ENCODE data around the gene ODAD4. TPM values are rescaled to one million over a fixed set of nuclear protein-coding genes. Genes with fewer than 3 reads are reported as not detected.
"Not testable (repeated sequence)": the region's sequence is repeated elsewhere in the genome, so short reads cannot be mapped to it uniquely, and the experiment has no call there.

Gene ODAD4
- total RNA-seq, 1 donor from 2014 or later = 0.58 TPM

DNA sequence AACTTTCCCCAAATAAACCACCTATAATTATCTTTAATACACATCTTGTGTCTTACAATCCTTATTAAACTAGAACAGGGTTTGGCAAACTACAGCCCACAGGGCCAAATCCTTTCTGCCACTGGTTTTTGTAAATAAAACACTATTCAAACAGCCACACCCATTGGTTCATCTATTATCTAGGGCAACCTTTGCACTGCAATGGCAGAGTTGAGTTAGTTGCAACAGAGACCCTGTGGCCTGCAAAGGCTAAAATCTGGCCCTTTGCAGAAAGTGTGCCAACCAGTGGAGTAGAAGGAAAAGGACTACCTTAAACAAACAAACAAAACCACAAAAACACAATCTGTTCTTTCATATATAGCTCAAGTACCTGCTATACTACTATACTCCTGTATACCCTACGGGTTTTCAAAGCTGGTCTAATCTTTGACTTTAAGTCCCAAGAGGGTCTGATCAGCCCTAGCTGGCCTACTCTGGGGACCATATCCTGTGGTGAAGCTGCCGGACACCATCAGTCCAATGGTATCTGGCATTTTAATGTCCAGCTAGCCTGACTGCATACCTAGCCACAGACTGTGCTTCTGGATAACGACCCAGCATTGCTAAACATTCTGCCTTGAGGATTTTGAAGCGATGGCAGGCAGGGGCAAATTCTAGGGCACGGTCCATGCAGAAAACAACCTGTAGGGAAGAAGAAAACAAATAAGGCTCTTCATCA is 59.4 kb downstream of the ODAD4 start:
- no peak for DNase-seq (ENCODE audit: extremely low read depth, low read depth, low spot score)

GRCh38 chr17:41992576-41992975 is 62.2 kb downstream of the ODAD4 start:
- DNase-seq (ENCODE audit: extremely low read depth, low read depth, low spot score) = no peak

DNA sequence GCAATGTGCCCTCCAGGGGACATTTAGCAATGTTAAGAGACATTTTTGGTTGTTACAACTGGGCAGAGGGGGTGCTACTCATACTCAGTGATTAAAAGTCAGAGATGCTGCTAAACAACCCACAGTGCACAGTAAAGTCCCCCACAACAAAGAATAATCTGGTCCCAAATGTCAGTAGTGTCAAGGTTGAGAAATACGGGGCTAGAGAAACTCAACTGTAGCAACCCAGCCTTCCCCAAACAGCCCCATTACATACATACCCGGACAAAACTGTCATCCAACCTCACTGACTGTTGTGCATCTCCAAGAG is 66.4 kb downstream of the ODAD4 start:
- DNase-seq (ENCODE audit: extremely low read depth, low read depth, low spot score) = no peak

DNA sequence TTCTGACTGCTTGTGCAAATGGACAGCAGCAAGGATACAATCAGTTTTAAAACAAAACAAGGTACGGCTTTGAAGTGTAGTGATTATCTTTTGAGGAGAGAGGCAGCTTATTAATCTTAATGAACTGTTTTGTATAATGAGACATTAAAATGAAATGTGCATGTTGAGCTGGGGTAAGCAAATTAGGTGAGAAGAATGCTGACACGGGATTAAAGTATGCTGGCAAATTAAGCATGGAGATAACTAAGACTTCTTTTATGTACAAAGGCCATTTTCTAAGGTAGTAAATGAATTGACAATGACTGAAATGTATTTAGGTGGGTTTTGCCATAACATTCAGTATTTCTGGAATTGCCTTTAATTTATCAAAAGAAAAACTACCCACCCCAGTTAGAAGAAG is 68.1 kb downstream of the ODAD4 start:
- DNase-seq (ENCODE audit: extremely low read depth, low read depth, low spot score) = no peak

- DNase-seq (ENCODE audit: extremely low read depth, low read depth, low spot score) = no peak
Measured at GRCh38 chr17:42000413-42001133, 70.2 kb downstream of the ODAD4 start.

DNA sequence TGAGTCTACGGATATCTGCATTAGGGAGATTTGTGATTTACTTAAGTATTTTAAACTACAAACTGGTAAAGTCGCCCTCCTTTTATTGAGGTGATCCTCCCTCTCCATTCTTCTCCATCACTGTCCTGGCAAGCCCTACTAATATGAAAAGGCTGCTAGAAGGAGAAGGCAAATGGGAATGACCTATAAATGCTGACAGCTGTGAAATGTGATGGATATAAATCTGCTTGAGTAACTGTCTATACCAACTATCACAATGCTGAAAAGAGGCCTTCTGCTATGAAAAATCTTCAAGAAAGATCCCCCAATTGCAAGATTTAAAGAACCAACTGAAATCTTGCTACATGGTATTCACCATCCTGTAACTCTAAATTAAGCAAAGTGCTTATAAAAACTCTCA is 71.3 kb downstream of the ODAD4 start:
- DNase-seq (ENCODE audit: extremely low read depth, low read depth, low spot score) = no peak

GRCh38 chr17:42002175-42002791 is 71.9 kb downstream of the ODAD4 start:
- no peak for DNase-seq (ENCODE audit: extremely low read depth, low read depth, low spot score)

DNA sequence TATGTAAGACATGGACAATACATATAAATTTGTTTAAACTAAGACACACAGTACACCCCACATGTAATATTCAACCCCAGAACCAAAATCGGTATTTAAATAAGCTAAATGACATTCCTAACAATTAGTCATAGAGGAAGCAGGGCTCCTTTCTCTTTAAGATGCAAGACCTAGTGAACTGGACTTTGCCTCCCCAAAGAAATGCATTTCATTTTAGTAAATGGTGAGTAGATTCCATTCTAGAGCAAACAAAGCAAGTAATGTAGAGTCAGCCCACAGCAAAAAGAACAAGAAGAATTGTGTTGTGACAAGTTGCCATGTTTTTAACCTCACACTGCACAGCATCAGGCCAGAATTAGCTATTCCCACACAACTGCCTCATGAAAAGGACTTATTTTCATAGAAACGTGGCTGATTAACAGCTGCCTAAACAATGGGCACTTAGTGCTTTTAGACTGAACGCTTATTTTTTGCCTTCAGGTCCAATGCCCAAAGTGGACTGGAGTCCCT is 72.4 kb downstream of the ODAD4 start:
- DNase-seq (ENCODE audit: extremely low read depth, low read depth, low spot score) = no peak

- no peak for DNase-seq (ENCODE audit: extremely low read depth, low read depth, low spot score)
Measured at GRCh38 chr17:42005166-42005565, 74.7 kb downstream of the ODAD4 start.

GRCh38 chr17:42009170-42009569 is 78.8 kb downstream of the ODAD4 start:
- DNase-seq (ENCODE audit: extremely low read depth, low read depth, low spot score) = no peak

DNA sequence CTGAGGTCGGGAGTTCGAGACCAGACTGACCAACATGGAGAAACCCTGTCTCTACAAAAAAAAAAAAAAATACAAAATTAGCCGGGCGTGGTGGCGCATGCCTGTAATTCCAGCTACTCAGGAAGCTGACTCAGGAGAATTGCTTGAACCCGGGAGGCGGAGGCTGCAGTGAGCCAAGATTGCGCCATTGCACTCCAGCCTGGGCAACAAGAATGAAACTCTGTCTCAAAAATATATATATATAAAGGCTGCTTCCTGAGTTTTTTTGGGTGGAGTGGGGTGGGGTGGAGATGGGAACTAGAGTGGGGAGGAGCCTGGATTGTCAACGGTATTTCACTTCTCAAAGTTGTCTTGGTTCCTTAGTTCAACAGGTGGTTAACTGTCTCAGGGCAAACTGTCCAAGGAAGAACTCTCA is 79.9 kb downstream of the ODAD4 start:
- not testable (repeated sequence) for DNase-seq (ENCODE audit: extremely low read depth, low read depth, low spot score)

- DNase-seq (ENCODE audit: extremely low read depth, low read depth, low spot score) = no peak
Measured at GRCh38 chr17:42010898-42011516, 80.6 kb downstream of the ODAD4 start.

- DNase-seq (ENCODE audit: extremely low read depth, low read depth, low spot score) = not testable (repeated sequence)
Measured at GRCh38 chr17:42012363-42012762, 81.9 kb downstream of the ODAD4 start.

GRCh38 chr17:42013740-42014139 is 83.3 kb downstream of the ODAD4 start:
- DNase-seq (ENCODE audit: extremely low read depth, low read depth, low spot score) = not testable (repeated sequence)

Other genes starting within 250 kb of the ODAD4 start
- gene EIF1, start 241.7 kb upstream of the ODAD4 start, total RNA-seq = 229 and 367 TPM in 2 replicates
- gene GAST, start 218.3 kb upstream of the ODAD4 start, total RNA-seq = not detected in 2 replicates
- 0.99 TPM in 1 of 2 replicates, not detected in the other for gene HAP1, start 196.0 kb upstream of the ODAD4 start, total RNA-seq
- 535 and 764 TPM in 2 replicates for gene JUP, start 143.9 kb upstream of the ODAD4 start, total RNA-seq
- gene P3H4, start 118.7 kb upstream of the ODAD4 start, total RNA-seq = 63.0 and 85.1 TPM in 2 replicates
- gene FKBP10, start 117.6 kb upstream of the ODAD4 start, total RNA-seq = 230 and 241 TPM in 2 replicates
- gene NT5C3B, start 94.4 kb upstream of the ODAD4 start, total RNA-seq = 52.7 and 69.1 TPM in 2 replicates
- gene KLHL10, start 92.8 kb upstream of the ODAD4 start, total RNA-seq = not detected in 2 replicates
- gene KLHL11, start 65.2 kb upstream of the ODAD4 start, total RNA-seq = 15.4 and 15.8 TPM in 2 replicates
- 286 and 388 TPM in 2 replicates for gene ACLY, start 11.7 kb upstream of the ODAD4 start, total RNA-seq
- 79.3 and 97.1 TPM in 2 replicates for gene CNP, start 36.2 kb downstream of the ODAD4 start, total RNA-seq
- gene DNAJC7, start 86.8 kb downstream of the ODAD4 start, total RNA-seq = 76.2 and 77.3 TPM in 2 replicates
- gene NKIRAS2, start 89.5 kb downstream of the ODAD4 start, total RNA-seq = 90.9 and 95.7 TPM in 2 replicates
- 0.70 TPM in 1 of 2 replicates, not detected in the other for gene C17orf113, start 120.0 kb downstream of the ODAD4 start, total RNA-seq
- gene ZNF385C, start 167.9 kb downstream of the ODAD4 start, total RNA-seq = not detected in 2 replicates
- gene DHX58, start 182.1 kb downstream of the ODAD4 start, total RNA-seq = 6.5 and 11.3 TPM in 2 replicates
- 24.1 and 26.2 TPM in 2 replicates for gene KAT2A, start 190.8 kb downstream of the ODAD4 start, total RNA-seq
- gene HSPB9, start 192.2 kb downstream of the ODAD4 start, total RNA-seq = not detected in 2 replicates
- 224 and 227 TPM in 2 replicates for gene RAB5C, start 224.4 kb downstream of the ODAD4 start, total RNA-seq

Measured in glomerular endothelial cell (primary cell).